Gastroesophageal sphincter (tissue), 4 donors: ENCODE results near the gene COL19A1. TPM values are rescaled to one million over a fixed set of nuclear protein-coding genes. Genes with fewer than 3 reads are reported as not detected.
A peak's percentile ranks its signal among the peaks of the same experiment; 100 is the strongest.

Experiments
- ATAC-seq: fragments of 150-250 bp; one replicate; pipeline ENCODE4 v1.9.1; 2016; ENCODE audit warnings: mild to moderate bottlenecking, moderate library complexity
- H3K27ac ChIP-seq, 4 donors: fragments of 200-600 bp; sonication (generic) in 3 of 4; 1 replicate in 3 of 4; 2 replicates in 1 of 4; pipeline ENCODE4 v1.5.1; 2016 to 2019
- H3K27me3 ChIP-seq: fragments of 200-600 bp; sonication (generic); one replicate; pipeline ENCODE4 v1.5.1; 2019
- H3K36me3 ChIP-seq, 2 donors: fragments of 200-600 bp; sonication (generic); one replicate each; pipeline ENCODE4 v1.5.1; 2019; ENCODE audit warnings: control low read depth in 1 of 2
- H3K4me1 ChIP-seq, 3 donors: fragments of 200-600 bp; sonication (generic); 1 replicate in 2 of 3; 2 replicates in 1 of 3; pipeline ENCODE4 v1.5.1; 2016 to 2019; ENCODE audit warnings: control low read depth in 2 of 3
- H3K4me3 ChIP-seq, 2 donors: fragments of 200-600 bp; sonication (generic); one replicate each; pipeline ENCODE4 v1.5.1; 2019; ENCODE audit warnings: mild to moderate bottlenecking in 1 of 2, moderate library complexity in 1 of 2
- H3K9me3 ChIP-seq, 3 donors: fragments of 200-600 bp; sonication (generic); one replicate each; pipeline ENCODE4 v1.5.1; 2017 to 2019; ENCODE audit warnings: control low read depth in 2 of 3
- EP300 ChIP-seq: sonication (generic); formaldehyde crosslinking; IDR thresholded peaks from one replicate; pipeline ENCODE4 v1.6.1; 2017; ENCODE audit warnings: antibody characterized with exemption, mild to moderate bottlenecking
- POLR2A ChIP-seq, 2 donors: fragments of 450-650 bp; IDR thresholded peaks; one replicate each; pipeline ENCODE4 v1.6.1; 2017; ENCODE audit warnings: antibody characterized with exemption in 2 of 2, mild to moderate bottlenecking in 2 of 2, moderate library complexity in 1 of 2
- POLR2AphosphoS5 ChIP-seq: sonication (generic); formaldehyde crosslinking; IDR thresholded peaks from one replicate; pipeline ENCODE4 v1.6.1; 2017; ENCODE audit warnings: antibody characterized with exemption
- WGBS, 2 donors: methylation state at CpG; one replicate each; pipeline ENCODE4 v1.1.5; 2018; ENCODE audit warnings: low coverage in 1 of 2; 5-methylcytosine and 5-hydroxymethylcytosine counted together
- total RNA-seq, 4 donors: library from RNA; depleted of rRNA; stranded (reverse); fragments of >200 nt; gene quantifications; one replicate each; pipeline ENCODE4 v1.1.0, GENCODE V29; 2016
- TF ChIP-seq, protein P1 (sequence below), 4 experiments: fragments of 200-600 bp in 2 of 4; fragments of 450-650 bp in 2 of 4; sonication (generic) in 1 of 4; IDR thresholded peaks; one replicate each; pipeline ENCODE4 v1.5.1; 2017 to 2019; ENCODE audit warnings: antibody characterized with exemption in 4 of 4, mild to moderate bottlenecking in 2 of 4, moderate library complexity in 2 of 4

Gene COL19A1
- total RNA-seq, 4 donors from 2014 or later = 3.7 to 15.6 (median 6.5) TPM

DNA sequence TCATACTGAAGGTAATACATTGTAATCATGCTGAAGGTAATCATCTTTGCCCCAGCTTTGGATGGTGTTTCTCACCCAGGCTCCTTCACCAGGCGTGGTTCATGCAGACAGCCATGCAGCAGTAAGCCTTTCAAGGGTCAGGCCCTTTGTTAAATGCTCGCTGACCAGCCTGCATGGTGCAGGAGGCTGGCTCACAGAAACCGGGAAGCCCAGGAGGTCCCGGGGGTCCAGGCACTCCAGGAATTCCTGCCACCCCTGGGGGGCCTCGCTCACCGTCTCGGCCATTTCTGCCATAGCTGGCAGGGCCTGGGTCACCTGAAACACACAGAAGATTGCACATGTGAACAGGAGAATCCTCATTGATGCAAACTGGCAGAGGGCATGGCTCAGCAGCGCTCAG, 350.4 kb downstream of the COL19A1 start:
- Histone ChIP-seq H3K4me1 (peaks cover 0 to 5% (median 0%) of the 10 kb centered on the region in 3 donors), H3K36me3 (no peaks in the 10 kb centered on the region), H3K4me3 (no peak overlapping the region), H3K9me3 (no peaks in the 10 kb centered on the region), H3K27ac (no peak overlapping the region), H3K27me3 (no peaks in the 10 kb centered on the region)
- 80 to 100% methylated on average over 1 to 2 of the region's 8 CpGs for WGBS, 2 donors
- TF ChIP-seq POLR2AphosphoS5 (no peak), EP300 (no peak), POLR2A (IDR thresholded peaks at IDR 0.05) (no peak)
- no peak for ATAC-seq

DNA sequence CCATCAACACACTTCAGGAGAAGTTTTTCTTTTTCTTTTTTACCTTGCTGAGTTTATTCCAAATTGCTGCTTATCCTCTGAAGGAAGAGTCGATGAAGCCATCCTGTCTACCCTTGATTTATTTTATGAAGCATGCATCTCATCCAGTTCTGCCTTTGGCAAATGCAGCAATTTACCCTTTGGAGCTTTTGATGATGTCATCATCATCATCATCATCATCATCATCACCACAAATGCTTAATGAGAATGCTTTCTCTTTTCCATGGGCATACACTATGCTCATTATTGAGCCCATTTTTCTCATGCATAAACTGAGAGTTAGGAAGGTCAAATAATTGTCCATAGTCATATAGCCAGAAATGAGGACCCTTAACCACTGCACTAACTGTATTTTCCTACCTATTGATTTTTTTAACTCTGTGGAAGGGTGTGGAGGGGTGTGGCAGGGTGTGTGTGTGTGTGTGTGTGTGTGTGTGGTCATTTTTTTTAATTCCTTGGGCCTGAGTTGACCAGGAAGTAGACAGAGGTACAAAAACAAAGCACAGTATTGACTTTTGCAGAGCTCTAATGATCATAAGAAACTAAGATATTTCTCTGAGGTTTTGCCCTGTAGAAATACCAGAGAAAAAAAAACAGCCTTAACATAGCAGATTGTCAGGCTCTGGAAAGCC, 353.7 kb downstream of the COL19A1 start:
- Histone ChIP-seq H3K4me3 (no peak overlapping the region), H3K27ac (no peak overlapping the region), H3K9me3 (no peaks in the 10 kb centered on the region), H3K27me3 (no peaks in the 10 kb centered on the region), H3K36me3 (no peaks in the 10 kb centered on the region), H3K4me1 (peaks cover 0 to 5% (median 0%) of the 10 kb centered on the region in 3 donors)
- WGBS, 2 donors = 38 to 43% methylated on average over 1 of the region's 1 CpG
- no peak for TF ChIP-seq POLR2A (IDR thresholded peaks at IDR 0.05)
- TF ChIP-seq, protein P1, sequence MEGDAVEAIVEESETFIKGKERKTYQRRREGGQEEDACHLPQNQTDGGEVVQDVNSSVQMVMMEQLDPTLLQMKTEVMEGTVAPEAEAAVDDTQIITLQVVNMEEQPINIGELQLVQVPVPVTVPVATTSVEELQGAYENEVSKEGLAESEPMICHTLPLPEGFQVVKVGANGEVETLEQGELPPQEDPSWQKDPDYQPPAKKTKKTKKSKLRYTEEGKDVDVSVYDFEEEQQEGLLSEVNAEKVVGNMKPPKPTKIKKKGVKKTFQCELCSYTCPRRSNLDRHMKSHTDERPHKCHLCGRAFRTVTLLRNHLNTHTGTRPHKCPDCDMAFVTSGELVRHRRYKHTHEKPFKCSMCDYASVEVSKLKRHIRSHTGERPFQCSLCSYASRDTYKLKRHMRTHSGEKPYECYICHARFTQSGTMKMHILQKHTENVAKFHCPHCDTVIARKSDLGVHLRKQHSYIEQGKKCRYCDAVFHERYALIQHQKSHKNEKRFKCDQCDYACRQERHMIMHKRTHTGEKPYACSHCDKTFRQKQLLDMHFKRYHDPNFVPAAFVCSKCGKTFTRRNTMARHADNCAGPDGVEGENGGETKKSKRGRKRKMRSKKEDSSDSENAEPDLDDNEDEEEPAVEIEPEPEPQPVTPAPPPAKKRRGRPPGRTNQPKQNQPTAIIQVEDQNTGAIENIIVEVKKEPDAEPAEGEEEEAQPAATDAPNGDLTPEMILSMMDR (IDR thresholded peaks at IDR 0.05) = no peak
- TF ChIP-seq POLR2AphosphoS5 = no peak
- no peak for TF ChIP-seq EP300
- no peak for ATAC-seq

DNA sequence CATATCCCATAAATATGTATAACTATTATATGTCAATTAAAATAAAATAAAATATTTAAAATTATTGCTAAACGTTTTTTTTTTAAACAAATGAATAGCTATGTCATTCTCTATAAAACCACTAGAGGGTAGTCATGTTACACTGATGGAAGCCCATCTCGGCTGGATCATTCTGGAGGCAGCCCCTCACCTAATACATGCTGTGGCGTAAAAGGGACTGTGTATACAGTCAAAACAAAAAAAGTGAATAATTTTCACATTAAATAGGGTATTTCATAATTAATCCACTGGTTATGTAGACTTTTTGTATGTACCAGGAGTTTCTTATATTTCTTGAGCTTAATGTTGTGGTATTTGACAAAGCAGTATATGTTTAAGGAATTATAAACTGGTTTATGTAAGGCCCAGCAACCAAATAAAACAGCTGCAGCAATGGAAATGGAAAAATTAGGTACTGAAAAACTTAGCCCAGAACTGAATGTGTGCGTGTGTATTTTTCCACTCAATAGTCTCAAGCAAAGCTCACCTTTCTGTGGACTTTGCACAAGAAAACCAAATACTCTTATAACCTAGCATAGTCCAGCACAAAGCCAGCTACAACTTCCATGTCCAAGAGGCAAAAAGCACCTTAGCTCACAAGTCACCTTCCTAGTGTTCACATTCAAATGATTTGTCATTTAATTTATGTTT, 354.8 kb downstream of the COL19A1 start:
- Histone ChIP-seq H3K4me1 (peaks cover 0 to 5% (median 0%) of the 10 kb centered on the region in 3 donors), H3K9me3 (no peaks in the 10 kb centered on the region), H3K4me3 (no peak overlapping the region), H3K27me3 (no peaks in the 10 kb centered on the region), H3K36me3 (no peaks in the 10 kb centered on the region), H3K27ac (no peak overlapping the region)
- ATAC-seq = no peak
- TF ChIP-seq EP300 = no peak
- TF ChIP-seq, protein P1 (IDR thresholded peaks at IDR 0.05) = peak; percentile 49 to 72 (median 59)
- 20 to 23% methylated on average over 4 of the region's 4 CpGs for WGBS, 2 donors

DNA sequence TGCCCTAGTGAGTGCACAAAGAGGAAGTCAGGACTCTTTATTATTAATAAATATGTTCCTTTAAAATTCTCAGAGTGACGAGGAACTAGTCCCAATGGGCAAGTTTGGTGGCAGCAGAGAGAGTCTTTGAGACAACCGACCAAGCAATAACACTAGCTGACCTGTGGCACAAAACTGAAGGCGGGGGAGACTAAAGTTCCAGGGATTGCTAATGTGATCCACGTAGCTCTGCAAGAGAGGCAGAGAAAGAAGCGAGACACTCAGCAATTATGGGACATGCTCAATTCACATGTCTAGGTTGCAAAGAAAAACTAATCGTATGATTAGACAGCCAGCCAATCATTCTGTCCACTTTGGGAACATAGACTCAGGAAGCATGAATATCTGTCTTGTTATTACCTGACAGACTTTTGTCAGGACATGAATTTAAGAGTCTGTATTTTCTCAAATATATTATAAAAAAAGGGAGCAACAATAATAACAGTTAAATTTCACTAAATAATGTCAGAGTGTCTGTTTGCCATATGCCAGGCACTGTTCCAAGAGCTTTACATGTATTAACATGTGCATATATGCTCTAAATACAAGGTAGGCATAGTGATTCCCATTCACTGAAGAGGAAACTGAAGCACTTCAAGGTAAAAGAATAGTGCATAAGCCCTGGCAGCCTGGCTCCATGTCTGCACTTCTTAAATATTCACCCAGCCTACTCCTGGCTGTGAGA, 355.5 kb downstream of the COL19A1 start:
- no peaks in the 10 kb centered on the region for H3K9me3 ChIP-seq

DNA sequence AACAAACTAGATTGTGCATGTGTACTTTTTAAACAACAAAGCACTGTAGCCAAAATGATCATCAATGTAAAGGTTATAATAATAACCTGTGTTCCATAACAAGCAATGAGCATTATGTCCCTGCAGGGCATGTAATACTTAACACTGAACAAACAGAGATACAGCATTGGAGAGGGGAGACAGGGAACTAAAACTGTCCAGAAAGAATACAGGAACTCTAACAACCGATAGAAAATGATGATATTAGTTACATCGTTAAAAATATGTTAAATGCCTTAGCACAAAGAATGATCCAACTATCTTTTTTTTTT, 356.0 kb downstream of the COL19A1 start:
- 54 to 61% methylated on average over 2 of the region's 2 CpGs for WGBS, 2 donors
- no peaks in the 10 kb centered on the region for H3K9me3 ChIP-seq

More for the DNA sequence above, 355.5 kb downstream of the COL19A1 start:
- Histone ChIP-seq H3K4me1 (peaks cover 0 to 5% (median 0%) of the 10 kb centered on the region in 3 donors), H3K27ac (no peak overlapping the region), H3K27me3 (no peaks in the 10 kb centered on the region), H3K36me3 (no peaks in the 10 kb centered on the region), H3K4me3 (no peak overlapping the region)
- no peak for TF ChIP-seq POLR2A (IDR thresholded peaks at IDR 0.05)
- no peak for TF ChIP-seq POLR2AphosphoS5
- TF ChIP-seq, protein P1 (IDR thresholded peaks at IDR 0.05) = no peak
- no peak for TF ChIP-seq EP300
- WGBS, 2 donors = 62 to 75% methylated on average over 4 to 6 of the region's 6 CpGs
- no peak for ATAC-seq

More for the DNA sequence above, 356.0 kb downstream of the COL19A1 start:
- Histone ChIP-seq H3K36me3 (no peaks in the 10 kb centered on the region), H3K4me3 (no peak overlapping the region), H3K27ac (no peak overlapping the region), H3K4me1 (peaks cover 0 to 5% (median 0%) of the 10 kb centered on the region in 3 donors), H3K27me3 (no peaks in the 10 kb centered on the region)
- no peak for TF ChIP-seq POLR2AphosphoS5
- TF ChIP-seq, protein P1 (IDR thresholded peaks at IDR 0.05) = no peak
- TF ChIP-seq EP300 = no peak
- ATAC-seq = no peak
